Spleen (tissue), 7 donors: ENCODE data around the gene DHX35.

Experiments used
- POLR2A ChIP-seq, 3 donors: fragments of 450-650 bp; IDR thresholded peaks; one replicate each; pipeline ENCODE4 v1.5.1; 2017; ENCODE audit warnings: antibody characterized with exemption in 3 of 3, mild to moderate bottlenecking in 1 of 3
- POLR2AphosphoS5 ChIP-seq, 3 donors: sonication (generic); formaldehyde crosslinking; IDR thresholded peaks; one replicate each; pipeline ENCODE4 v1.5.1; 2017; ENCODE audit warnings: antibody characterized with exemption in 3 of 3
- TF ChIP-seq, protein P1 (sequence below), 11 experiments: fragments of 200-600 bp in 7 of 11; fragments of 450-650 bp in 4 of 11; sonication (generic) in 4 of 11; IDR thresholded peaks in 8 of 11; conservative IDR thresholded peaks in 3 of 11; 1 replicate in 7 of 11; 2 replicates in 4 of 11; pipeline versions ENCODE4 v1.4.0 to v1.8.0; 2016 to 2021; ENCODE audit warnings: antibody characterized with exemption in 11 of 11, inconsistent platforms in 4 of 11, mild to moderate bottlenecking in 1 of 11
- donor health status: DM: no; HTN: no; CAD: no; lungs with moderate emphysema.
- donor health status: DM: no; HTN: no; CAD: no.
- donor health status: DM: no; HTN: no; CAD: no.

DNA sequence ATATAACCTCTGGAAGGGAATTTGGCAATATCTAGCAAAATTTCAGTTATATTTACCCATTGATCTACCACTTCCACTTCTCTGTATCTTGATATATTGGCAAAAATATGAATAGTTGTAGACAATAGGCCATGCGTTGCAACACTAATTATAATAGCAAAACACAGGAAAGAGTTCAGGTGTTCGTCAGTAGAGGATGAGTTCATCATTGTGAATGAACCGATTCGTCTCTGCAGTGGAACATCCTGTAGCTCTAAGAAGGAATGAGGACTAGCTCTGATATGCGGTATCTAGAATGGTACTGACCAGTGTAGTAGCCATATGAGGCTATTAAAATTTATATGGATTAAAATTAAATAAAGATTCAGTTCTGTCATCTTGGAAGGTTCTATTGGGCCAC, 27.6 kb upstream of the DHX35 start:
- TF ChIP-seq, protein P1, sequence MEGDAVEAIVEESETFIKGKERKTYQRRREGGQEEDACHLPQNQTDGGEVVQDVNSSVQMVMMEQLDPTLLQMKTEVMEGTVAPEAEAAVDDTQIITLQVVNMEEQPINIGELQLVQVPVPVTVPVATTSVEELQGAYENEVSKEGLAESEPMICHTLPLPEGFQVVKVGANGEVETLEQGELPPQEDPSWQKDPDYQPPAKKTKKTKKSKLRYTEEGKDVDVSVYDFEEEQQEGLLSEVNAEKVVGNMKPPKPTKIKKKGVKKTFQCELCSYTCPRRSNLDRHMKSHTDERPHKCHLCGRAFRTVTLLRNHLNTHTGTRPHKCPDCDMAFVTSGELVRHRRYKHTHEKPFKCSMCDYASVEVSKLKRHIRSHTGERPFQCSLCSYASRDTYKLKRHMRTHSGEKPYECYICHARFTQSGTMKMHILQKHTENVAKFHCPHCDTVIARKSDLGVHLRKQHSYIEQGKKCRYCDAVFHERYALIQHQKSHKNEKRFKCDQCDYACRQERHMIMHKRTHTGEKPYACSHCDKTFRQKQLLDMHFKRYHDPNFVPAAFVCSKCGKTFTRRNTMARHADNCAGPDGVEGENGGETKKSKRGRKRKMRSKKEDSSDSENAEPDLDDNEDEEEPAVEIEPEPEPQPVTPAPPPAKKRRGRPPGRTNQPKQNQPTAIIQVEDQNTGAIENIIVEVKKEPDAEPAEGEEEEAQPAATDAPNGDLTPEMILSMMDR (IDR thresholded peaks at IDR 0.05 in 8 of 11, conservative IDR thresholded peaks at IDR 0.05 in 3 of 11), result no peak
- no peak for TF ChIP-seq POLR2AphosphoS5 (IDR thresholded peaks at IDR 0.05)
- no peak for TF ChIP-seq POLR2A (IDR thresholded peaks at IDR 0.05)
